Measurements from ENCODE around the gene ADAMTSL1.

Gene ADAMTSL1

GRCh38 chr9:18922161-18922885, 448.4 kb downstream of the ADAMTSL1 start:
- H2AFZ ChIP-seq (ENCODE audit: low read depth, low read length, severe bottlenecking), result no peak overlapping the region
- H3K4me2 ChIP-seq (ENCODE audit: low read depth, low read length, poor library complexity, severe bottlenecking), result no peak overlapping the region
- no peaks in the 10 kb centered on the region for H3K9me3 ChIP-seq (ENCODE audit: insufficient read depth, low read length)
- 0 out of 2 replicates have a peak, but pooled peaks cover 5% of the 10 kb centered on the region for H3K27me3 ChIP-seq (ENCODE audit: low read length)
- H3F3A ChIP-seq (ENCODE audit: insufficient read depth), result no peaks in the 10 kb centered on the region
- TF ChIP-seq CTCF (IDR thresholded peaks at IDR 0.05; ENCODE audit: insufficient read depth, low read length, poor library complexity, severe bottlenecking), result no peak
- TF ChIP-seq EZH2phosphoT487 (conservative IDR thresholded peaks at IDR 0.05; ENCODE audit: low read length), result no peak
- H3K4me3 ChIP-seq (ENCODE audit: insufficient read depth, low read length, poor library complexity, severe bottlenecking), result no peak overlapping the region
- H3K9ac ChIP-seq (ENCODE audit: low read length), result no peak overlapping the region
- no peaks in the 10 kb centered on the region for H3K9me2 ChIP-seq (replicated peaks; ENCODE audit: insufficient read depth, low read length)
- no peaks in the 10 kb centered on the region for H3K79me2 ChIP-seq (ENCODE audit: insufficient read depth, low read length)
- no peaks in the 10 kb centered on the region for H3K36me3 ChIP-seq (ENCODE audit: low read length)
- H4K20me1 ChIP-seq (ENCODE audit: low read depth, low read length), result no peaks in the 10 kb centered on the region
- no peak overlapping the region for H3K27ac ChIP-seq (ENCODE audit: low read depth, low read length)

DNA sequence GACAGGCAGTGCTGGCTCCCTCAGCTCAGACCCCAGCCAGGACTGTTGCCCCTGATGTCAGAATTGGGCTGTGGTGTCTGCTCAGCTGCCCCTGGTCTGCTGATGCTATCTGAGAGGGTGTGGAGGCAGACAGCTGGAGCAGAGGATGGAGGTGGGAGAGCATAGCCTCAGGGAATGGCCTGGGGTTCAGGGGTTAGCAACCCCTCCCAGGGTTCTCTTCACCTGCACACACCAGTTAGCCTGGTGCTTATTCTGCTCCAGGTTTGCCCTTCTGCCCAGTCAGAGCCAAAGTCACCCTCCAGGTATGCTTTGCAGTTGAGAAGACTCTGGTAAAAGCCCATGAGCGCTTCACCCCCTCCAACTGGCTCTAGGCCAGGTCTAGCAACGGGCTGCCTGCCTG, 449.2 kb downstream of the ADAMTSL1 start:
- H3K9me2 ChIP-seq (replicated peaks; ENCODE audit: insufficient read depth, low read length), result no peaks in the 10 kb centered on the region
- no peak overlapping the region for H3K9ac ChIP-seq (ENCODE audit: low read length)
- H3K4me3 ChIP-seq (ENCODE audit: insufficient read depth, low read length, poor library complexity, severe bottlenecking), result no peak overlapping the region
- H3K4me2 ChIP-seq (ENCODE audit: low read depth, low read length, poor library complexity, severe bottlenecking), result no peak overlapping the region
- no peaks in the 10 kb centered on the region for H3F3A ChIP-seq (ENCODE audit: insufficient read depth)
- H2AFZ ChIP-seq (ENCODE audit: low read depth, low read length, severe bottlenecking), result no peak overlapping the region
- H3K27me3 ChIP-seq (ENCODE audit: low read length), result 0 out of 2 replicates have a peak, but pooled peaks cover 5% of the 10 kb centered on the region
- no peaks in the 10 kb centered on the region for H3K9me3 ChIP-seq (ENCODE audit: insufficient read depth, low read length)
- no peaks in the 10 kb centered on the region for H3K79me2 ChIP-seq (ENCODE audit: insufficient read depth, low read length)
- TF ChIP-seq EZH2phosphoT487 (conservative IDR thresholded peaks at IDR 0.05; ENCODE audit: low read length) (no peak), CTCF (IDR thresholded peaks at IDR 0.05; ENCODE audit: insufficient read depth, low read length, poor library complexity, severe bottlenecking) (no peak)
- H4K20me1 ChIP-seq (ENCODE audit: low read depth, low read length), result no peaks in the 10 kb centered on the region
- H3K27ac ChIP-seq (ENCODE audit: low read depth, low read length), result no peak overlapping the region
- H3K36me3 ChIP-seq (ENCODE audit: low read length), result no peaks in the 10 kb centered on the region

DNA sequence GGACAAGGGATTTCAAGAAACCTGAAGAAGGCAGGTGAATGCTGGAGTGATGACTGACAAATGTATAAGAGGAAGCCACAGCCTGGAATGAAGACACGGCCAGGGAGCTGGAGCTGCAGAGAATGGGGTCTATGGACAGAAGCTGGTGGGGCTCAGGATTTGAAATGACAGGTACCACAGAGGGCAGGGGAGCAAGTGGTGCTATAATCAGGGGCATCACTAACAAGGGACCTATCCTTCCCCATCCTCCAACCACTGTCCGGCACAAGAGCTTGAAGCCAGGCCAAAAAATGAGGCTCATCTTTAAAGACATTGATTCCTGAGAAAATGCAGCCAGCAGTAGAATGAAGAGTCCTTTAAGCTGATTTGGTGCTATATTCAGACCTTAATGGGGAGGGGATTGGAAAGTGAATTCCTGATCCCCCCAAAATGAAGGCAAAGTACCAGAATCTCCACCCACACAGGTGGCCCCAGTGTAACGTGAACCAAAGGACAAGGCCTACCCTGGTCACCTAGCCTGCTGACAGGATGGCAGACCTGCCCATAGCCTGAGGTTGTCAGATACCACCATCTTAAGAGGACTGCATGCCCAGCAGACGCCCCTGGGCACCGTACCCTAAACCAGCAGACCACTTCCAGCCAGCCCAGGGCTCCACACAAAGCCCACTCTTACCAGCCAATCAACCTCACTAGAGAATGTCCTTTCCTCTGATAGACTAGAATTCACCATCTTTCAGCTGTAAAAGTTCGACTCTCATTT, 449.9 kb downstream of the ADAMTSL1 start:
- Histone ChIP-seq H3K4me3 (ENCODE audit: insufficient read depth, low read length, poor library complexity, severe bottlenecking) (no peak overlapping the region), H3F3A (ENCODE audit: insufficient read depth) (no peaks in the 10 kb centered on the region), H4K20me1 (ENCODE audit: low read depth, low read length) (no peaks in the 10 kb centered on the region), H3K27me3 (ENCODE audit: low read length) (0 out of 2 replicates have a peak, but pooled peaks cover 5% of the 10 kb centered on the region), H3K27ac (ENCODE audit: low read depth, low read length) (no peak overlapping the region), H3K9ac (ENCODE audit: low read length) (no peak overlapping the region), H3K9me3 (ENCODE audit: insufficient read depth, low read length) (no peaks in the 10 kb centered on the region), H3K79me2 (ENCODE audit: insufficient read depth, low read length) (no peaks in the 10 kb centered on the region), H3K9me2 (replicated peaks; ENCODE audit: insufficient read depth, low read length) (no peaks in the 10 kb centered on the region), H2AFZ (ENCODE audit: low read depth, low read length, severe bottlenecking) (no peak overlapping the region), H3K36me3 (ENCODE audit: low read length) (no peaks in the 10 kb centered on the region), H3K4me2 (ENCODE audit: low read depth, low read length, poor library complexity, severe bottlenecking) (no peak overlapping the region)
- no peak for TF ChIP-seq EZH2phosphoT487 (conservative IDR thresholded peaks at IDR 0.05; ENCODE audit: low read length)
- TF ChIP-seq CTCF (IDR thresholded peaks at IDR 0.05; ENCODE audit: insufficient read depth, low read length, poor library complexity, severe bottlenecking), result no peak

Data from SU-DHL-6 (cell line).